HG03039 (cell line): ENCODE data around the gene LMAN1L.

Experiments used
- ATAC-seq: cut with Tn5 transposase; IDR thresholded peaks from one replicate; pipeline ENCODE4 v1.9.1; 2021; ENCODE audit warnings: mild to moderate bottlenecking, moderate library complexity; ENCODE audit not compliant: unreplicated experiment

The LMAN1L gene

GRCh38 chr15:74793135-74794028 is 19.3 kb upstream of the LMAN1L start:
- no peak for ATAC-seq

GRCh38 chr15:74794248-74794969 is 18.2 kb upstream of the LMAN1L start:
- ATAC-seq, result no peak

- no peak for ATAC-seq
Observed at GRCh38 chr15:74794970-74795349, 17.7 kb upstream of the LMAN1L start.

- ATAC-seq, result no peak
Observed at GRCh38 chr15:74795966-74796625, 16.5 kb upstream of the LMAN1L start.

GRCh38 chr15:74798388-74799254 is 14.0 kb upstream of the LMAN1L start:
- no peak for ATAC-seq

GRCh38 chr15:74799255-74799855 is 13.3 kb upstream of the LMAN1L start:
- ATAC-seq, result no peak

GRCh38 chr15:74799856-74800558 is 12.6 kb upstream of the LMAN1L start:
- ATAC-seq, result no peak

GRCh38 chr15:74800559-74801094 is 12.0 kb upstream of the LMAN1L start:
- ATAC-seq, result no peak

GRCh38 chr15:74801311-74801997 is 11.2 kb upstream of the LMAN1L start:
- no peak for ATAC-seq

- ATAC-seq, result no peak
Observed at GRCh38 chr15:74802290-74802689, 10.3 kb upstream of the LMAN1L start.

GRCh38 chr15:74802862-74803447 is 9.7 kb upstream of the LMAN1L start:
- no peak for ATAC-seq

- no peak for ATAC-seq
Observed at GRCh38 chr15:74804935-74805334, 7.7 kb upstream of the LMAN1L start.

- ATAC-seq, result no peak
Observed at GRCh38 chr15:74807282-74807681, 5.4 kb upstream of the LMAN1L start.

- ATAC-seq, result no peak
Observed at GRCh38 chr15:74808078-74808839, 4.4 kb upstream of the LMAN1L start.

- no peak for ATAC-seq
Observed at GRCh38 chr15:74808840-74809229, 3.8 kb upstream of the LMAN1L start.

- no peak for ATAC-seq
Observed at GRCh38 chr15:74809242-74809641, 3.4 kb upstream of the LMAN1L start.

- ATAC-seq, result no peak
Observed at GRCh38 chr15:74809956-74810355, 2.7 kb upstream of the LMAN1L start.
